Stomach (tissue), 4 donors: ENCODE results near the gene TGM2.

Experiments
- CTCF ChIP-seq, 7 experiments: fragments of 450-650 bp in 4 of 7; fragments of 200-600 bp in 3 of 7; sonication (generic) in 3 of 7; IDR thresholded peaks; one replicate each; pipeline ENCODE4 v1.5.1; 2016 to 2019; ENCODE audit warnings: antibody characterized with exemption in 7 of 7, control low read depth in 2 of 7, mild to moderate bottlenecking in 1 of 7
- EP300 ChIP-seq: sonication (generic); formaldehyde crosslinking; IDR thresholded peaks from one replicate; pipeline ENCODE4 v1.6.1; 2017; ENCODE audit warnings: antibody characterized with exemption
- POLR2A ChIP-seq, 4 donors: fragments of 450-650 bp; IDR thresholded peaks; one replicate each; pipeline ENCODE4 v1.6.1; 2016; ENCODE audit warnings: antibody characterized with exemption in 4 of 4, control low read depth in 2 of 4, mild to moderate bottlenecking in 1 of 4, moderate library complexity in 1 of 4
- POLR2AphosphoS5 ChIP-seq, 3 donors: sonication (generic); formaldehyde crosslinking; IDR thresholded peaks; one replicate each; pipeline ENCODE4 v1.6.1; 2016; ENCODE audit warnings: antibody characterized with exemption in 3 of 3

GRCh38 chr20:38082894-38083293, 82.2 kb downstream of the TGM2 start:
- TF ChIP-seq CTCF (IDR thresholded peaks at IDR 0.05), result no peak
- TF ChIP-seq POLR2A (IDR thresholded peaks at IDR 0.05), result no peak
- no peak for TF ChIP-seq EP300
- TF ChIP-seq POLR2AphosphoS5 (IDR thresholded peaks at IDR 0.05), result no peak
